Epithelial cell of esophagus (primary cell): ENCODE measurements around the gene ACTN4.

Source experiments
- DNase-seq: peaks from one replicate; pipeline ENCODE4 v3.0.0; 2010; ENCODE audit warnings: low read depth
- H3K4me3 ChIP-seq: 2 replicates; pipeline ENCODE4 v1.5.1; 2011; ENCODE audit warnings: mild to moderate bottlenecking, low read length, control low read depth
- CTCF ChIP-seq: IDR thresholded peaks from 2 replicates; pipeline ENCODE4 v1.5.1; 2011; ENCODE audit warnings: low read depth, mild to moderate bottlenecking, low read length, control low read depth, inconsistent platforms; ENCODE audit not compliant: insufficient read depth; ENCODE audit errors: missing control alignments

Gene ACTN4

DNA sequence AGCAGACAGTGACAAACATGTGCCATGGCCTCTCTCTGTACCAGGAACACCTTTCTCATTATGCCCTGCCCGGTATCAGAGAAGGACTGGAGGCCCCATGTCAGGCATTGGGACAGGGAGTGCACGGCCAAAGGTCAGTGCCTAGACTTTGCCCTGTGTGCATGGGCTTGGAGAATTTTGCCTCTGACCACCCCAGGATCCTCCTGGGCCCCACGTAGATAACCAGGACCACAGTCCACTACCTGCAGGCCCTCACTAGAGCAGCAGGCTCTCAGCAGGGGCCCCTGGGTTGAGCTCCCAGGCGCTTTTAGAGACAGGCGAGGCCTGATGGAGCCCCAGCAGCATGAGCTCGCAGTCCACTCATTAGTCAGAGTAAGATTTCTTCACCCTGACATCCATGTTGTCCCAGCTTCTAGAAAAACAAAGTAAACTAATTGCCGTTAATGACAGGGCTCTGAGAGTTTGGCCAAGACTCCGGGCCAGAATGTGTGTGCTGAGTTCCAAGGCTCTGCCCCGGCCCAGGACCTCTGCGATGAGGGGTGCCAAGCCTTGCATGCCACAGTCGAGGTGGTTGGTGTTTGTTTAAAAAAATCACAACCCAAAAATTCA is 54.1 kb downstream of the ACTN4 start:
- no peak for TF ChIP-seq CTCF
- H3K4me3 ChIP-seq = no peak overlapping the region
- no peak for DNase-seq

GRCh38 chr19:38702278-38702677 is 54.8 kb downstream of the ACTN4 start:
- H3K4me3 ChIP-seq = no peak overlapping the region
- TF ChIP-seq CTCF = no peak

DNA sequence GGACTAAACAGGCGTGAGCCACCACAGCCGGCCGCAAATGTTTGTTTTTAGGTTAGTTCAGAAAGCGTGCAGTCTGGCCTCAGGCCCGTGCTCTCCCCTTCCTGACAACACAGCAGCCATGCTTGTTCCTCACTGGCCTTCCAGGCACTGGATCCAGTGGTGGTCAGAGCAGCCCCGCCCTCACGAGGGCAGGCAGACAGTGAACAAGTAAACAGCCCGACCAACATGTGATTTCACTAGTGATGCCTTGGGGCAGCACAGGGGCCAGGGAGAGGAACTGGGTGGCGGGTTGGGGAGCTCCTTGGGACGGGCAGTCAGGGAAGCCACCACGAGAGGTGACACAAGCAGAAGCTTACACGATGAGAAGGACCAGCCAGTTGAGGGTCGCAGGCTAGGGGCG is 56.1 kb downstream of the ACTN4 start:
- no peak for TF ChIP-seq CTCF
- H3K4me3 ChIP-seq = no peak overlapping the region
- no peak for DNase-seq

More at GRCh38 chr19:38702278-38702677, 54.8 kb downstream of the ACTN4 start:
- DNase-seq = no peak

DNA sequence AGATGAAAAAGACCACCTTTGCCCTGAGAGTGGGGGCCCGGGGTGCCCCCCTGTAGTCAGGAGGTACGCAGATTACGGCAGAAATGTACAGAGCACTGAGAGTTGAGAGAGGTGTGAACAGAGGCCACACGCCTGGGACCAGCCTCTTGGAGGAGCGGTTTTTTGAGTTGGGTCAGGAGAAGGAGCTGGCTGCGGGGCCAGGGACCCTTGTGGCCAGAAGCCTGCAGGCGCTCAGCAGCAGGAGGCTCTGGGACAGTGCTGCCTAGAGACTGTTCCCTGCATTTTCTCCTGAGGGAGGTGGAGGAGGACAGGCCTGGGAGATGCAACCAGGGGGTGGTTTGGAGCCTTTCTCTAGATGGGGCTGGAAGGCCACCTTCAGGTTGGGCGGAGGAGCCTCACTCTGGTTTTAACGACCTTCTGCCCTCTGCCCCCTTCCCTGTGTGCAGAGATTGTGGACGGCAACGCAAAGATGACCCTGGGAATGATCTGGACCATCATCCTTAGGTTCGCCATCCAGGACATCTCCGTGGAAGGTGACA is 57.1 kb downstream of the ACTN4 start:
- no peak overlapping the region for H3K4me3 ChIP-seq
- no peak for DNase-seq
- no peak for TF ChIP-seq CTCF

GRCh38 chr19:38705197-38706019 is 58.0 kb downstream of the ACTN4 start:
- TF ChIP-seq CTCF = no peak
- H3K4me3 ChIP-seq = no peak overlapping the region
- DNase-seq = no peak

- no peak for DNase-seq
- H3K4me3 ChIP-seq = no peak overlapping the region
Observed at GRCh38 chr19:38706792-38707511, 59.5 kb downstream of the ACTN4 start.

More at GRCh38 chr19:38706792-38707511, 59.5 kb downstream of the ACTN4 start:
- no peak for TF ChIP-seq CTCF
